Prostate gland (tissue), 2 donors: ENCODE results near the gene SFXN4. TPM values are rescaled to one million over a fixed set of nuclear protein-coding genes. Genes with fewer than 3 reads are reported as not detected.

Source experiments
- DNase-seq: peaks from one replicate; pipeline ENCODE4 v3.0.0-alpha.2; 2019; ENCODE audit warnings: low spot score
- H3K27ac ChIP-seq, 2 donors: fragments of 200-600 bp; sonication (generic); 2 replicates each; pipeline ENCODE4 v1.5.1; 2017 to 2019
- H3K27me3 ChIP-seq: fragments of 200-600 bp; sonication (generic); replicated peaks from 2 replicates; pipeline ENCODE4 v1.5.1; 2019; ENCODE audit not compliant: insufficient read depth
- H3K36me3 ChIP-seq, 2 donors: fragments of 200-600 bp; sonication (generic); 1 replicate in 1 of 2; 2 replicates in 1 of 2; pipeline versions ENCODE4 v1.5.1 to v1.8.1; 2017 to 2019
- H3K4me1 ChIP-seq: fragments of 200-600 bp; sonication (generic); replicated peaks from 2 replicates; pipeline ENCODE4 v1.5.1; 2019
- H3K4me3 ChIP-seq, 2 donors: fragments of 200-600 bp; sonication (generic); 2 replicates each; pipeline ENCODE4 v1.5.1; 2017 to 2019
- H3K9me3 ChIP-seq: fragments of 200-600 bp; sonication (generic); 2 replicates; pipeline ENCODE4 v1.5.1; 2017
- POLR2A ChIP-seq: fragments of 450-650 bp; IDR thresholded peaks from one replicate; pipeline ENCODE4 v1.6.1; 2016; ENCODE audit warnings: antibody characterized with exemption, mild to moderate bottlenecking
- POLR2AphosphoS5 ChIP-seq: sonication (generic); formaldehyde crosslinking; IDR thresholded peaks from one replicate; pipeline ENCODE4 v1.6.1; 2017; ENCODE audit warnings: antibody characterized with exemption
- WGBS: methylation state at CpG from one replicate; pipeline ENCODE4 v1.1.5; 2018; 5-methylcytosine and 5-hydroxymethylcytosine counted together
- intact Hi-C: fragments of 100-400 bp; cut with DNase I; formaldehyde crosslinking; loops from one replicate; pipeline ENCODE4 v1.14.2; 2022
- total RNA-seq, 2 donors: library from RNA; depleted of rRNA; stranded (reverse); fragments of >200 nt; gene quantifications; one replicate each; pipeline ENCODE4 v1.1.0, GENCODE V29; 2016
- TF ChIP-seq, protein P1 (sequence below), 4 experiments: fragments of 200-600 bp in 2 of 4; fragments of 450-650 bp in 2 of 4; sonication (generic) in 2 of 4; IDR thresholded peaks; 1 replicate in 3 of 4; 2 replicates in 1 of 4; pipeline ENCODE4 v1.5.1; 2016 to 2019; ENCODE audit warnings: antibody characterized with exemption in 4 of 4, mild to moderate bottlenecking in 2 of 4, moderate library complexity in 2 of 4

The SFXN4 gene
- total RNA-seq, 2 donors from 2014 or later, result 19.7 to 22.7 TPM

DNA sequence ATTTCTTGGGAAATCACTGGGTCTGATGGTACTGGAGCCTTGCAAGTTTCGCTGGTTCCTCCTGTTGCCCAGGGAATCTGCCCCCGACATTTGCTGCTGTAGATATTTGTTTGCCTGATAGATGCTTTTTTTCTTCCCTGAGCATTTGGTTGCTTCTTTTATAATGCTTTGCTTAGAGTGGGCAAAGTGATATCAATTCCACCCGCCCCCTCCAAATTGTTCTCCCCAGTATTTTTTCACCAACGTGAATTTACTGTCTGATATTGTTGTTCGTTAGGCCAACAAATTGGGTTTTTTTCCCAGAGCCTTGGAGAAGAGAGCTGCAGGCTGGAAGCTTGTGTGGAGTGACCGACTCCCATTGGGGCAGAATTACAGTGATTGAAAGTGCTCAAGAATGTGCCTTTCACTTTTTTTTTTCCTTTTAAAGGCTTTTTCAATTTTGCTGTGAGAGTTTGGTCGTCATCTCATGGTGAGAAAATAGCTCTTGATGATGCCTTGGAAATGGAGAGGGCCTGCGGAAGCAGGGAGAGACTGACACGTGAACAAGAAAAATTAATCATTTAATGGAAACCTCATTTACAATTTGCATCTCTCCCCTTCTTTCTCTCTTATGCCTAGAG is 44.3 kb upstream of the SFXN4 start:
- Histone ChIP-seq H3K27me3 (no peaks in the 10 kb centered on the region), H3K4me1 (peaks cover 29% of the 10 kb centered on the region), H3K9me3 (no peaks in the 10 kb centered on the region), H3K36me3 (no peaks in the 10 kb centered on the region), H3K4me3 (no peak overlapping the region), H3K27ac (peak overlapping the region; percentile 93 to 94)
- WGBS, result 53% methylated on average over 9 of the region's 9 CpGs
- DNase-seq, result no peak
- intact Hi-C loops, result loop anchor here (5.0 kb wide), 1 partner anchor 42 kb away; no protein-coding TSS in a partner anchor
- no peak for TF ChIP-seq POLR2AphosphoS5
- TF ChIP-seq, protein P1, sequence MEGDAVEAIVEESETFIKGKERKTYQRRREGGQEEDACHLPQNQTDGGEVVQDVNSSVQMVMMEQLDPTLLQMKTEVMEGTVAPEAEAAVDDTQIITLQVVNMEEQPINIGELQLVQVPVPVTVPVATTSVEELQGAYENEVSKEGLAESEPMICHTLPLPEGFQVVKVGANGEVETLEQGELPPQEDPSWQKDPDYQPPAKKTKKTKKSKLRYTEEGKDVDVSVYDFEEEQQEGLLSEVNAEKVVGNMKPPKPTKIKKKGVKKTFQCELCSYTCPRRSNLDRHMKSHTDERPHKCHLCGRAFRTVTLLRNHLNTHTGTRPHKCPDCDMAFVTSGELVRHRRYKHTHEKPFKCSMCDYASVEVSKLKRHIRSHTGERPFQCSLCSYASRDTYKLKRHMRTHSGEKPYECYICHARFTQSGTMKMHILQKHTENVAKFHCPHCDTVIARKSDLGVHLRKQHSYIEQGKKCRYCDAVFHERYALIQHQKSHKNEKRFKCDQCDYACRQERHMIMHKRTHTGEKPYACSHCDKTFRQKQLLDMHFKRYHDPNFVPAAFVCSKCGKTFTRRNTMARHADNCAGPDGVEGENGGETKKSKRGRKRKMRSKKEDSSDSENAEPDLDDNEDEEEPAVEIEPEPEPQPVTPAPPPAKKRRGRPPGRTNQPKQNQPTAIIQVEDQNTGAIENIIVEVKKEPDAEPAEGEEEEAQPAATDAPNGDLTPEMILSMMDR (IDR thresholded peaks at IDR 0.05), result peak in 1 of 4 experiments; percentile 1

DNA sequence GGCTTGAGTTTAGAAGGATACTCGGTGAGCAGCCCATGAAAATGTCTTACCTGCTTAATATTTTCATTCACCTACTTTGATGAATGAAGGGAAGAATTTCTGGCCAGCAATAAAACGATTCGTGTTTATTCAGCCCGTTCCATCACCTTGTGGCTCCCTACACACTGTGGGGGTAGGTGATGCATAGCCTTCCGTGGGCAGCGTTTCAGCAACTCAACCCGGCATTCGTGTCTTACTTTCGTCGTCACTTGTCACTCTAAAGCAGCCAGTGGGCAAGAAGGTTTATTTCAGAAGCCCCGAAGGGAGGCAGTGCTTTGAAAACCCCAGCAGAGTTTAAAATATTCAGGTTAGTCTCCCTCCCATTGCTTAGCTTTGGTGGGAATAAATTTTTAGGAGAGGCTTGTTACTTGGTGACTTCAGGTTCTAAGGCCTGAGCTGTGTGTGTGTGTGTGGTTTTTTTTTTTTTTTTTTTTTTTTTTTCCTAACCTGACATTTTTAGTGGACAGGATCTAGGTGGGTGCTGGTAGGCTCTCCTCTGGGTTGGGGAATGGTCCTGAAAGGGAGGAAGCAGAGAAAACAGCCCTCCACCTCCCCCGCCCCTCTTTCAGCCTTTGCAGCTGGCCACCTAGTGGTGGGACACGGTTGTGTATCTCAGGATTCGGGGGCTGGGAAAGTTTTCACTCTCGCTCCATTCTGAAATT is 43.7 kb upstream of the SFXN4 start:
- no peaks in the 10 kb centered on the region for H3K36me3 ChIP-seq
- intact Hi-C loops, result loop anchor here (5.0 kb wide), 1 partner anchor 43 kb away; no protein-coding TSS in a partner anchor
- TF ChIP-seq POLR2AphosphoS5 (peak; percentile 5), POLR2A (no peak)
- TF ChIP-seq, protein P1 (IDR thresholded peaks at IDR 0.05), result peak; percentile 46 to 60 (median 56)
- peaks cover 29% of the 10 kb centered on the region for H3K4me1 ChIP-seq
- WGBS, result 23% methylated on average over 15 of the region's 15 CpGs
- no peak for DNase-seq
- H3K27me3 ChIP-seq, result no peaks in the 10 kb centered on the region
- H3K4me3 ChIP-seq, result peak overlapping the region; percentile 72 to 85
- peak overlapping the region; percentile 93 to 94 for H3K27ac ChIP-seq
- no peaks in the 10 kb centered on the region for H3K9me3 ChIP-seq

GRCh38 chr10:119208553-119208940 is 43.0 kb upstream of the SFXN4 start:
- H3K9me3 ChIP-seq, result no peaks in the 10 kb centered on the region
- H3K36me3 ChIP-seq, result no peaks in the 10 kb centered on the region
- peak overlapping the region; percentile 72 to 85 for H3K4me3 ChIP-seq
- H3K4me1 ChIP-seq, result peaks cover 29% of the 10 kb centered on the region
- DNase-seq, result no peak
- no peaks in the 10 kb centered on the region for H3K27me3 ChIP-seq
- TF ChIP-seq POLR2A, result no peak
- TF ChIP-seq, protein P1 (IDR thresholded peaks at IDR 0.05), result no peak
- no peak for TF ChIP-seq POLR2AphosphoS5
- 20% methylated on average over 3 of the region's 3 CpGs for WGBS
- H3K27ac ChIP-seq, result peak overlapping the region; percentile 93 to 94
- intact Hi-C loops, result loop anchor here (5.0 kb wide), 1 partner anchor 44 kb away; no protein-coding TSS in a partner anchor

- Histone ChIP-seq H3K9me3 (no peaks in the 10 kb centered on the region), H3K27ac (peak overlapping the region; percentile 93 to 94), H3K4me3 (peak overlapping the region; percentile 72 to 85), H3K36me3 (no peaks in the 10 kb centered on the region), H3K4me1 (peaks cover 28% of the 10 kb centered on the region), H3K27me3 (no peaks in the 10 kb centered on the region)
- TF ChIP-seq, protein P1 (IDR thresholded peaks at IDR 0.05), result no peak
- TF ChIP-seq POLR2AphosphoS5, result no peak
- no peak for TF ChIP-seq POLR2A
- under 1% methylated on average over 60 of the region's 62 CpGs for WGBS
- intact Hi-C loops, result loop anchor here (2.0 to 5.0 kb wide), 3 partner anchors 44 to 335 kb away; partner anchors contain the start of gene RGS10
- DNase-seq, result peak; percentile 33
Measured at GRCh38 chr10:119207713-119208552, 42.4 kb upstream of the SFXN4 start.
